22Rv1 (cell line): ENCODE data around the gene GAL3ST1.
"Not testable (repeated sequence)": the region's sequence is repeated elsewhere in the genome, so short reads cannot be mapped to it uniquely, and the experiment has no call there.

Experiments used
- H3K27ac ChIP-seq: fragments of 450-650 bp; 2 replicates; pipeline ENCODE4 v1.5.1; 2017
- CTCF ChIP-seq: fragments of 450-650 bp; IDR thresholded peaks from 2 replicates; pipeline ENCODE4 v1.5.1; 2017; ENCODE audit warnings: mild to moderate bottlenecking
- ZFX ChIP-seq: fragments of 450-650 bp; IDR thresholded peaks from 2 replicates; pipeline ENCODE4 v1.6.1; 2017; ENCODE audit warnings: antibody characterized with exemption, borderline replicate concordance

GAL3ST1 gene

GRCh38 chr22:30541961-30542810 lies 32.3 kb downstream of the GAL3ST1 start:
- TF ChIP-seq ZFX (no peak), CTCF (no peak)
- H3K27ac ChIP-seq: no peak overlapping the region

- not testable (repeated sequence) for H3K27ac ChIP-seq
Observed at GRCh38 chr22:30541511-30541910, 33.0 kb downstream of the GAL3ST1 start.

- H3K27ac ChIP-seq: no peak overlapping the region
- no peak for TF ChIP-seq ZFX
- no peak for TF ChIP-seq CTCF
Observed at GRCh38 chr22:30539368-30539767, 35.1 kb downstream of the GAL3ST1 start.

GRCh38 chr22:30538280-30538679 lies 36.2 kb downstream of the GAL3ST1 start:
- TF ChIP-seq CTCF: no peak
- no peak for TF ChIP-seq ZFX
- H3K27ac ChIP-seq: no peak overlapping the region

- TF ChIP-seq CTCF (no peak), ZFX (no peak)
- H3K27ac ChIP-seq: no peak overlapping the region
Observed at GRCh38 chr22:30537083-30537731, 37.3 kb downstream of the GAL3ST1 start.

- TF ChIP-seq ZFX (no peak), CTCF (no peak)
- no peak overlapping the region for H3K27ac ChIP-seq
Observed at GRCh38 chr22:30535182-30535581, 39.3 kb downstream of the GAL3ST1 start.

GRCh38 chr22:30531651-30532608 lies 42.5 kb downstream of the GAL3ST1 start:
- TF ChIP-seq CTCF (no peak), ZFX (no peak)
- no peak overlapping the region for H3K27ac ChIP-seq
